ENCODE measurements around the gene COMT.

The COMT gene

GRCh38 chr22:19992481-19992911, 50.9 kb downstream of the COMT start:
- TF ChIP-seq CTCF (IDR thresholded peaks at IDR 0.05), result no peak
- Histone ChIP-seq H3K27ac (peak overlapping the region; percentile 68 to 95), H3K4me3 (no peak overlapping the region)
- no peak for DNase-seq (ENCODE audit: low spot score)

- Histone ChIP-seq H3K4me3 (no peak overlapping the region), H3K27ac (peak overlapping the region; percentile 68 to 95)
- DNase-seq (ENCODE audit: low spot score), result no peak
- TF ChIP-seq CTCF (IDR thresholded peaks at IDR 0.05), result no peak
Observed at GRCh38 chr22:19992921-19993355, 51.4 kb downstream of the COMT start.

- no peak for DNase-seq (ENCODE audit: low spot score)
- TF ChIP-seq CTCF (IDR thresholded peaks at IDR 0.05), result no peak
- peak overlapping the region in 1 of 2 donors; percentile 95 for H3K27ac ChIP-seq
- no peak overlapping the region for H3K4me3 ChIP-seq
Observed at GRCh38 chr22:19993926-19994325, 52.4 kb downstream of the COMT start.

GRCh38 chr22:19994851-19995610, 53.5 kb downstream of the COMT start:
- no peak for TF ChIP-seq CTCF (IDR thresholded peaks at IDR 0.05)
- DNase-seq (ENCODE audit: low spot score), result no peak
- H3K4me3 ChIP-seq, result peak overlapping the region; percentile 31
- peak overlapping the region; percentile 88 to 95 for H3K27ac ChIP-seq

- H3K27ac ChIP-seq, result peak overlapping the region; percentile 88 to 95
- no peak for TF ChIP-seq CTCF (IDR thresholded peaks at IDR 0.05)
- peak overlapping the region; percentile 31 for H3K4me3 ChIP-seq
- DNase-seq (ENCODE audit: low spot score), result peak; percentile 91
Observed at GRCh38 chr22:19995611-19996339, 54.2 kb downstream of the COMT start.

GRCh38 chr22:19996694-19997384, 55.3 kb downstream of the COMT start:
- Histone ChIP-seq H3K4me3 (no peak overlapping the region), H3K27ac (peak overlapping the region; percentile 88 to 95)
- DNase-seq (ENCODE audit: low spot score), result no peak
- TF ChIP-seq CTCF (IDR thresholded peaks at IDR 0.05), result no peak

Measured in coronary artery (tissue), 2 donors.